ENCODE results near the gene NEUROD2. TPM values are rescaled to one million over a fixed set of nuclear protein-coding genes. Genes with fewer than 3 reads are reported as not detected.
A peak's percentile ranks its signal among the peaks of the same experiment; 100 is the strongest.
"Not testable (repeated sequence)": the region's sequence is repeated elsewhere in the genome, so short reads cannot be mapped to it uniquely, and the experiment has no call there.

Gene NEUROD2
- total RNA-seq, 2 experiments from 2014 or later = not detected

DNA sequence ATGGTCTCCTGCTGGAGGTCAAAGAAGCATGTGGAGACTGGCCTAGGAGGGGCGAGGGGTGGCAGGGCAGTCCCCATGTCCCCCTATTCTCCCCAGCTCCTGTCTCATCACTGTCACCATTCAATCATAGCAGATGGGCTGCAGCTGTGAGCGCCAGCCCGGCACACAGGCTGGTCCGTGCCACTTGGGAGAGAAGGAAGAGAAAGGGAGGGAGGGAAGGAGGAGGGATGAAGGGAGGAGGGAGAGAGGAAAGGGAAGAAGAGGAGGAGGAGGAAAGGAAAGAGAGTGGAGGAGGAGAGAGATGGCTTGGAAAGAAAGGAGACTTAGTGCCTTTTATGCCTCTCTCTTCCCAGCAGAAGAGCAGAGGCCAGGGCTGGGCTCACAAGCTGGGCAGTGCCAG, 12.4 kb downstream of the NEUROD2 start:
- H3K36me3 Mint-ChIP-seq (ENCODE audit: low read depth) = no peaks in the 10 kb centered on the region
- ATAC-seq = no peak
- H3K27me3 Mint-ChIP-seq = peaks cover 66% of the 10 kb centered on the region
- no peak for DNase-seq
- intact Hi-C loops (cut with DNase I, micrococcal nuclease) = no loop called here
- H3K4me3 Mint-ChIP-seq = no peak overlapping the region
- no peak overlapping the region for H3K27ac Mint-ChIP-seq
- CTCF ChIA-PET = no interaction called here
- POLR2A ChIA-PET = no interaction called here
- H3K4me1 Mint-ChIP-seq = peaks cover 15% of the 10 kb centered on the region
- no peaks in the 10 kb centered on the region for H3K9me3 Mint-ChIP-seq (ENCODE audit: low read depth)

DNA sequence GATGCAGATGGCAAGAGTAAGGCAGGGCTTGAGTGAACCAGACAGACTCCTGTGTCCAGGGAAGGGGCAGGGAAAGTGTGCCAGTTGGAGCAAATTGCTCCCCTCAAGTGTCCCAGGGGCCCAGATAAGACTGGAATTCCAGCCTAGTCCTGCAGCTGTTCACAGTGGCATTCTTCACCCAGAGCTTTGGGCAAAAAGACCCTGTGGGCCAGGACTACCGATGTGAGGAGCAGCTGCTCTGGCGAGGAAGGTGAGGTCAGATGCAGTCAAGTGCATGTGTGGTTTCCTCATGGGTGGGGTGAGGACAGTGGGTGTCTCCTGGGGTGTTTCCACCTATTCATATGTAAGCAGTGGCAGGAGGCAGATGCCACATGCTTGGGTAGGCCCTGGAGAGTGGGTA, 14.3 kb downstream of the NEUROD2 start:
- DNase-seq = no peak
- CTCF ChIA-PET = interaction anchor here (0.7 to 1.3 kb wide), 2 partner anchors 29 to 315 kb away, joined by 3 to 8 read pairs; no protein-coding TSS in a partner anchor
- no peak for ATAC-seq

DNA sequence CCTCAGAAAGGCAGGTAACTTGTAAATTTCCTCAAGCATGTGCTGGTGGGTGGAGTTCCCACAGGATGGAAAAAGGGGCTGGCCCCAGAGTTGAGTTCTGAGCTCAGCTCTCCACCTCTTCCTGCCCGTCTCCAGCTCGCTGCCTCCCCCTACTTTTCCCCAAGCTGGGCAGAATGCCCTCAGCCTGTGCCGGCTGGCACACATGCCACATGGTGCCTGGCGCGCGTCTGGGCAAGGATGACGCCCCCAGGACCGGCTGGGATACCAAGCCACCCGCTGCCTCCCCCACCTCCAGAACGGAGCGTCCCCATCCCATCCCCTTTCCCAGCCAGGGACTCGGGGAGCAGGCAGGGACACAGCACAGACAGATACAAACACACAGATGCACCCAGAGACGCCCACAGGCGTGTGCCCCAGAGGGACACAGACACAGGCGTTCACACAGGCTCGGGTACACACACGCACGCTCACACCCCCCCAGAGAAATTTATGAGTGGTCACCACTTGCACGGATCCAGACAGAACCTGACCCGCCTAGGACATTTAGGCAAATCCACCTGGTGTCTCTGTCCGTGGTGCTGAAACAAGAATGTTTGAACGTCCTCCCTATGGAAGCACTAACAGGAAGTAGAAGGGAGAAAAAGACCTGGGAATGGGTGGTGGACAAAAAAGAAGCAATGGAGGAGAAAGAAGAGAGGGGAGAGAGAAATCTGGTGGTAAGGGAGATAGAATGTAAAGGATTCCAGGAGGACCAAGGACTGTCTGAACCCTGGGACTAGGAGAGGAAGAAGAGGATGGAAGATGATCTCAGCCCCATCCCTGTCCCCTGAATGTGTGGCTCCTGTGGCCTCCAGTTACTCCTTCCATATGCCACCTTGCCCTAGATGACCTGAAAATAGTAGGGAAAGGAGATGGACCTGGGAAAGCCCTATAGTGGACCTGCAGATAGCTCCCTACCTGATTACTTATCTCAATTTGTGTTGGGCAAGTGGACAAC, 15.5 kb downstream of the NEUROD2 start:
- peaks cover 50% of the 10 kb centered on the region for H3K27me3 Mint-ChIP-seq
- DNase-seq (peak; percentile 60), ATAC-seq (no peak)
- no peak overlapping the region for H3K27ac Mint-ChIP-seq
- H3K4me1 Mint-ChIP-seq = peaks cover 6% of the 10 kb centered on the region
- no peak overlapping the region for H3K4me3 Mint-ChIP-seq
- no peaks in the 10 kb centered on the region for H3K36me3 Mint-ChIP-seq (ENCODE audit: low read depth)
- CTCF ChIA-PET = no interaction called here
- intact Hi-C loops (cut with DNase I, micrococcal nuclease) = loop anchor here in 1 of 2 experiments (2.0 kb wide), 1 partner anchor 19 kb away; no protein-coding TSS in a partner anchor
- POLR2A ChIA-PET = no interaction called here
- no peaks in the 10 kb centered on the region for H3K9me3 Mint-ChIP-seq (ENCODE audit: low read depth)

More for the DNA sequence above, 14.3 kb downstream of the NEUROD2 start:
- H3K36me3 Mint-ChIP-seq (ENCODE audit: low read depth) = no peaks in the 10 kb centered on the region
- POLR2A ChIA-PET = no interaction called here
- H3K4me1 Mint-ChIP-seq = peaks cover 13% of the 10 kb centered on the region
- intact Hi-C loops (cut with DNase I, micrococcal nuclease) = loop anchor here in 1 of 2 experiments (2.0 kb wide), 1 partner anchor 17 kb away; no protein-coding TSS in a partner anchor
- no peak overlapping the region for H3K27ac Mint-ChIP-seq
- no peaks in the 10 kb centered on the region for H3K9me3 Mint-ChIP-seq (ENCODE audit: low read depth)
- H3K27me3 Mint-ChIP-seq = peaks cover 60% of the 10 kb centered on the region
- no peak overlapping the region for H3K4me3 Mint-ChIP-seq

DNA sequence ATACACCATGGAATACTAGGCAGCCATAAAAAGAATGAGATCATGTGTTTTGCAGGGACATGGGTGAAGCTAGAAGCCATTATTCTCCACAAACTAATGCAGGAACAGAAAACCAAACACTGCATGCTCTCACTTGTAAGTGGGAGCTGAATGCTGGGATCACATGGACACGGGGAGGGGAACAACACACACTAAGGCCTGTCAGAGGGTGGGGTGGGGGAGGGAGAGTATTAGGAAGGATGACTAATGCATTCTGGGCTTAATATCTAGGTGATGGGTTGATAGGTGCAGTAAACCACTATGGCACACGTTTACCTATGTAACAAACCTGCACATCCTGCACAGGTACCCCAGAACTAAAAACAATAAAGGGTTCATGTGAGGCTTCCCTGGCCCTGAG, 17.5 kb downstream of the NEUROD2 start:
- H3K27ac Mint-ChIP-seq; H3K36me3 Mint-ChIP-seq (ENCODE audit: low read depth); intact Hi-C loops (cut with DNase I, micrococcal nuclease); H3K4me3 Mint-ChIP-seq; ATAC-seq; POLR2A ChIA-PET; DNase-seq; H3K9me3 Mint-ChIP-seq (ENCODE audit: low read depth); H3K4me1 Mint-ChIP-seq: not testable (repeated sequence)
- CTCF ChIA-PET = interaction anchor here (0.6 to 0.9 kb wide), 2 partner anchors 14 to 31 kb away, joined by 3 read pairs; no protein-coding TSS in a partner anchor
- H3K27me3 Mint-ChIP-seq = peaks cover 32% of the 10 kb centered on the region

DNA sequence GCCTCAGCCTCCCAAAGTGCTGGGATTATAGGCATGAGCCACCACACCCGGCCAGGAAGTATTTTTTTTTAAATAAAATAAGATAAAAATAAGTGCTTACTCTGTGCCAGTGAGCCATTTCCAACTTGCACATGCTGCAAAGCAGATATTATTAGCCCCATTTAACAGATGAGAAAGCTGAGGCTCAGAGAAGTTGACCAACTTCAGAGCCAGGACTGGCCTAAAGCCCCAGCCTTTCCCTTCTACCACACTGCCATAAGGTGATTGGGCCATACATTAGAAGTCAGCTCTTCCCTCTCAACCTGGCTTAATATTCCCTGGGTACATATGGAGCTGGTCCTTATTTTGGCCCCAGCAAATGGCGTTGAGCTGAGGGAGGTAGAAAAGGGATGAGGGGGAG, 25.1 kb downstream of the NEUROD2 start:
- intact Hi-C loops (cut with DNase I, micrococcal nuclease) = no loop called here
- no peaks in the 10 kb centered on the region for H3K36me3 Mint-ChIP-seq (ENCODE audit: low read depth)
- no peaks in the 10 kb centered on the region for H3K9me3 Mint-ChIP-seq (ENCODE audit: low read depth)
- H3K27me3 Mint-ChIP-seq = no peaks in the 10 kb centered on the region
- POLR2A ChIA-PET = interaction anchor here (0.7 kb wide), 1 partner anchor 142 kb away, joined by 3 read pairs; no protein-coding TSS in a partner anchor
- H3K4me1 Mint-ChIP-seq = no peaks in the 10 kb centered on the region
- CTCF ChIA-PET = interaction anchor here (2.7 kb wide), 1 partner anchor 39 kb away, joined by 5 read pairs; no protein-coding TSS in a partner anchor
- no peak overlapping the region for H3K4me3 Mint-ChIP-seq
- H3K27ac Mint-ChIP-seq = no peak overlapping the region
- ATAC-seq (no peak), DNase-seq (no peak)

DNA sequence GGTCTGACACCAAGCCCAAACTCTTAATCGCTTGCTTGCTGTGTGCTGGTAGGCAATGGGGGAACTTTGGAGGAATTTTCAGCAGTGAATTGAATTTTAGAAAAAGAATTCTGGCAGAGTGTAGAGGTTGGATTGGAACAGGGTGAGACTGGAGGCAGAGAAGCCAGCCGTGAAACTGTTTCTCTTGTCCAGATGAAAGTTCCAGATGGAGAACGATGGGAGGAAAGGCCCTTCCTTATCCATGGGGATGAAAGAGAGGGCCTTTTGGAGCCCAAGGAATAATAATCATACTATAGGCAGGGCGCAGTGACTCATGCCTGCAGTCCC, 26.0 kb downstream of the NEUROD2 start:
- POLR2A ChIA-PET = no interaction called here
- Mint-ChIP-seq H3K4me3 (no peak overlapping the region), H3K27me3 (no peaks in the 10 kb centered on the region), H3K9me3 (ENCODE audit: low read depth) (no peaks in the 10 kb centered on the region), H3K27ac (no peak overlapping the region), H3K36me3 (ENCODE audit: low read depth) (no peaks in the 10 kb centered on the region), H3K4me1 (no peaks in the 10 kb centered on the region)
- CTCF ChIA-PET = interaction anchor here (0.7 to 1.4 kb wide), 3 partner anchors 20 to 40 kb away, joined by 3 to 4 read pairs (median 4); no protein-coding TSS in a partner anchor
- intact Hi-C loops (cut with DNase I, micrococcal nuclease) = no loop called here
- no peak for DNase-seq
- no peak for ATAC-seq

DNA sequence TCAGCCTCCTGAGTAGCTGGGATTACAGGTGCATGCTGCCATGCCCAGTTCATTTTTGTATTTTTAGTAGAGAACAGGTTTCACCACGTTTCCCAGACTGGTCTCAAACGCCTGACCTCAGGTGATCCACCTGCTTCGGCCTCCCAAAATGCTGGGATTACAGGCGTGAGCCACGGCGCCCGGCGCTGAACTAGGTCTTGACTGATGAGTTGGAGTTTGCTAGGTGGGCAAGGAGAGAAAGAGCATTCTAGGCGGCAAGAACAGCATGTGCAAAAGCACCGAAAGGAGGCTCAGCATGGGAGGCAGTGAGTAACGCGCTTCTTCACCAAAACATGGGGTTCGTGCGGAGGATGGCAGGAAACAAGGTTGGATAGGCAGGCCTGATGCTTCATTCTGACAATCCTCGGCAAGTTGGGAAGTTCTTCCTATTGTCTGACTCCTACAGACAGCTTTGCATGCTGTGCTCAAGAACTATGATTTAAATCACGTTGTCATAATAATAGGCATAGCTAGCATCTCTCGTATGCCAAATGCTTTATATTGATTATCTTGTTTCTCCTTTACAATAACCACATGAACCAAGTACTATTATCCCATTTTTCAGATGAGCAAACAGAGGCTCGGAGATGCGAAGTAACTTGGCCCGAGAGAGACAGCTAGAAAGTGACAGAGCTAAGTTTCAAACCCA, 26.5 kb downstream of the NEUROD2 start:
- no peak for ATAC-seq
- Mint-ChIP-seq H3K4me1 (no peaks in the 10 kb centered on the region), H3K36me3 (ENCODE audit: low read depth) (no peaks in the 10 kb centered on the region), H3K27me3 (no peaks in the 10 kb centered on the region), H3K27ac (no peak overlapping the region), H3K9me3 (ENCODE audit: low read depth) (no peaks in the 10 kb centered on the region), H3K4me3 (no peak overlapping the region)
- intact Hi-C loops (cut with DNase I, micrococcal nuclease) = no loop called here
- ChIA-PET POLR2A (no interaction called here), CTCF (interaction anchor here (0.7 to 1.4 kb wide), 3 partner anchors 19 to 40 kb away, joined by 3 to 4 read pairs (median 4); no protein-coding TSS in a partner anchor)
- DNase-seq = no peak

DNA sequence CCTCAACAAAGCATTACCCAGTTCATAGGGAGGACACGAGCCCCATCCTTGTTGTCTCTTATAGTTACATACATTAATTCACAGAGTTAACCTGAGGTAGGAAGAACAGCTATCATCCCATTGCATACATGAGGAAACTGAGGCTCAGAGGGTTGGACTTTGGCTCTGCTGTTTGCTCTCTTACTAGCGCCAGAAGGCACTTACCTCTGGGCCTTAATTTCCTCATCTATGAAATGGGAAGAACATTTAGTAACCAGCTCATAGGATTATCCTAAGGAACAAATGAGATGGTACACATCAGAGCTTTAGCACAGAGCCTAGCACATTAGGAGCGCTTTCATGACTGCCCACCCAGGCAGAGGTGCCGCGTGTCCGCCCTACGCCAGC, 27.6 kb downstream of the NEUROD2 start:
- intact Hi-C loops (cut with DNase I, micrococcal nuclease) = no loop called here
- no peak for ATAC-seq
- Mint-ChIP-seq H3K4me1 (no peaks in the 10 kb centered on the region), H3K27ac (no peak overlapping the region), H3K9me3 (ENCODE audit: low read depth) (no peaks in the 10 kb centered on the region), H3K36me3 (ENCODE audit: low read depth) (no peaks in the 10 kb centered on the region), H3K27me3 (no peaks in the 10 kb centered on the region), H3K4me3 (no peak overlapping the region)
- no peak for DNase-seq
- ChIA-PET POLR2A (no interaction called here), CTCF (no interaction called here)

DNA sequence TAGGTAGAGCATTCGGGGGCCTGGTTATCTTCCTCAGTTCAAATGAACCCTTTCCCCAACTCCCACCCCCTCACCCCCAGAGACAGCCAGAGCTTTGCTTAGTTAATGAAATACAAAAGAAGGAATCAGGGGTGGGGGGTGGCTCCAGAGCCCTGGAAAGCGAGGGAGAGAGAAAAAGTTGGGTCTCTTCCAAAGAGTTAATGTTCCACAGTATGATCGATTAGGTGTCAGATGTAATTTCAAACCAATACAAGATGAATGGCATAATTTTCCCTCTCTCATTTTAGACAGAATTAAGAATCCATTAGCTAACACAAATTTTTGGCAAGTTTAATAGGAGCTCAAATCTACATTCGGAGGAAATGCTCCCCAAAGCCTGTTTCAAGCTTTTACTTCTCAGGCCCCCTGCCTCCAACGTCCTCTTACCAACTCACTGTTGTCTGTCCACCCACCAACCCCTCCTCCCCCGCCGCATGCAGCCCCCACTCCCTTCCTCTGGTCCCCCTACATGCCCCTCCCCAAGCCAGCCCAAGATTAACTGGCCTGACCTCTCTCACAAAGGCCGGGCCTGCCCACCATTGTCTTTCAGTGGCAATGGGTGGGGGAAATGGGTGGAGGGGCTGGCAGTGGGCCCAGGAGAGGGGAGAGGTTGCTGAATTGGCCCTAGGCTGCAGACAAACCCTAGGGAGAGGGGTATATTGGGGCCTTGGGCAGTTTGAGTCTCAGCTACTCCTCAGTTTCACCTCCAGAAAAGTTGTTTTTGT, 28.2 kb downstream of the NEUROD2 start:
- H3K4me3 Mint-ChIP-seq = no peak overlapping the region
- ChIA-PET CTCF (interaction anchor here (0.5 kb wide), 1 partner anchor 344 kb away, joined by 4 read pairs; no protein-coding TSS in a partner anchor), POLR2A (no interaction called here)
- no peaks in the 10 kb centered on the region for H3K27me3 Mint-ChIP-seq
- intact Hi-C loops (cut with DNase I, micrococcal nuclease) = no loop called here
- no peak for DNase-seq
- no peaks in the 10 kb centered on the region for H3K4me1 Mint-ChIP-seq
- no peak overlapping the region for H3K27ac Mint-ChIP-seq
- H3K9me3 Mint-ChIP-seq (ENCODE audit: low read depth) = no peaks in the 10 kb centered on the region
- ATAC-seq = no peak
- no peaks in the 10 kb centered on the region for H3K36me3 Mint-ChIP-seq (ENCODE audit: low read depth)

DNA sequence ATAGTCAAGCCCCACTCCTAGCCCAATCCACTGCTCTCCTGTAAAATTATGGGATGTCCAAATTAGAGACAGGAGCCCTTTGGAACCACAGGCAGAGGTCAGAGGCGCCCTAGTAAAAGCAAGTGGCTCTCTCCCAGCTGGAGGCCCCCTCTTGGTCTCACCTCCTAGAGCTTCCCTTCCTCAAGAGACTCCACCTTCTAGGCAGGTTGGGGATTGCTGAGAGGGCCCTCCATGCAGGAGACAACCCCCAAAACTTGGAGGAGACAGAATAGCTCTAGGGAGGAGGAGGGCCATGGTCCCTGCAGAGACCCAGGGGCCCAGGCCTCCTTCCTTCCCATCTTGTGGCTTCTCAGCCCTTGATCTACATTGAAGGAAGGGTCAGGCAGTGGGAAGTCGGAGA, 29.4 kb downstream of the NEUROD2 start:
- ATAC-seq = no peak
- CTCF ChIA-PET = interaction anchor here (0.8 to 1.0 kb wide), 2 partner anchors 30 to 43 kb away, joined by 3 to 4 read pairs; no protein-coding TSS in a partner anchor
- no peaks in the 10 kb centered on the region for H3K9me3 Mint-ChIP-seq (ENCODE audit: low read depth)

DNA sequence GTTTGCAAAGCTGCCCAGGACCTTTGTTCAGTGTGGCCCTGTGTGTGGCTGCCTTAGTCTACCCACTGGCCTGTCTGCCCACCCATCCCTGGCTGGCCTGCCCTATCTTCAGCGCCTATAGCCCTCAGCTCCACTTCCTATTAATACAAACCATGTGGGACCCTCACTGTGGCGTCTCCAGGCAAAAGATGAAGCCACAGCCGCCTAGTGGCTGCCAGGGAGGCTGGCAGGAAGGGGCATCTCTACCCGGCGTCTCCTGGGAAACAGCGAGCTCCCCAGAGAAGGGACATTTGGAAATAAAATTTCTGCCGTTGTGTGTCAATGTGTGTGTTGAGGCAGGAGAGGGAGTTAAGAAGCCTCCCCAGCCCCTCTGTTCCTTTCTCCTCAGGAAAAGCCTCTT, 31.5 kb downstream of the NEUROD2 start:
- Mint-ChIP-seq H3K4me1 (peaks cover 3% of the 10 kb centered on the region), H3K36me3 (ENCODE audit: low read depth) (peaks cover 8% of the 10 kb centered on the region), H3K27me3 (peaks cover 4% of the 10 kb centered on the region), H3K27ac (no peak overlapping the region), H3K4me3 (no peak overlapping the region), H3K9me3 (ENCODE audit: low read depth) (peaks cover under 1% of the 10 kb centered on the region)
- ChIA-PET CTCF (interaction anchor here (0.5 to 1.9 kb wide), 10 partner anchors 14 to 154 kb away, joined by 3 to 7 read pairs (median 3); partner anchors contain the start of gene MIEN1), POLR2A (no interaction called here)
- intact Hi-C loops (cut with DNase I, micrococcal nuclease) = no loop called here
- DNase-seq = peak; percentile 18
- peak; percentile 52 for ATAC-seq

More for the DNA sequence above, 29.4 kb downstream of the NEUROD2 start:
- H3K4me1 Mint-ChIP-seq = peaks cover 3% of the 10 kb centered on the region
- DNase-seq = no peak
- POLR2A ChIA-PET = no interaction called here
- intact Hi-C loops (cut with DNase I, micrococcal nuclease) = no loop called here
- no peak overlapping the region for H3K4me3 Mint-ChIP-seq
- H3K27ac Mint-ChIP-seq = no peak overlapping the region
- H3K27me3 Mint-ChIP-seq = peaks cover 4% of the 10 kb centered on the region
- H3K36me3 Mint-ChIP-seq (ENCODE audit: low read depth) = no peaks in the 10 kb centered on the region
